ENCODE measurements around the gene MCC. TPM values are rescaled to one million over a fixed set of nuclear protein-coding genes. Genes with fewer than 3 reads are reported as not detected.

Gene MCC
- total RNA-seq, 1 donor from 2014 or later: 33.9 TPM

- no peak for DNase-seq (ENCODE audit: low spot score in 2 of 2, unreplicated experiment in 2 of 2)
- H3K36me3 Mint-ChIP-seq: peaks cover 3% of the 10 kb centered on the region
These were observed 224.7 kb downstream of the MCC start for GRCh38 chr5:113263545-113263944.

GRCh38 chr5:113262674-113263073, 225.6 kb downstream of the MCC start:
- no peak for TF ChIP-seq CTCF (IDR thresholded peaks at IDR 0.05; ENCODE audit: unreplicated experiment)
- no peak overlapping the region for H3K27ac Mint-ChIP-seq
- no peaks in the 10 kb centered on the region for H3K27me3 Mint-ChIP-seq (ENCODE audit: low read depth)
- no peak for DNase-seq (ENCODE audit: low spot score in 2 of 2, unreplicated experiment in 2 of 2)
- H3K4me1 Mint-ChIP-seq: peaks cover 23% of the 10 kb centered on the region
- H3K9me3 Mint-ChIP-seq: no peaks in the 10 kb centered on the region
- H3K36me3 Mint-ChIP-seq: no peaks in the 10 kb centered on the region
- H3K4me3 Mint-ChIP-seq: no peak overlapping the region

More at GRCh38 chr5:113263545-113263944, 224.7 kb downstream of the MCC start:
- Mint-ChIP-seq H3K27ac (no peak overlapping the region), H3K4me1 (peaks cover 28% of the 10 kb centered on the region), H3K27me3 (ENCODE audit: low read depth) (no peaks in the 10 kb centered on the region), H3K9me3 (no peaks in the 10 kb centered on the region), H3K4me3 (no peak overlapping the region)
- TF ChIP-seq CTCF (IDR thresholded peaks at IDR 0.05; ENCODE audit: unreplicated experiment): no peak

GRCh38 chr5:113259034-113259433, 229.2 kb downstream of the MCC start:
- H3K36me3 Mint-ChIP-seq: no peaks in the 10 kb centered on the region
- peaks cover 27% of the 10 kb centered on the region for H3K4me1 Mint-ChIP-seq
- H3K9me3 Mint-ChIP-seq: no peaks in the 10 kb centered on the region
- H3K4me3 Mint-ChIP-seq: no peak overlapping the region
- H3K27me3 Mint-ChIP-seq (ENCODE audit: low read depth): no peaks in the 10 kb centered on the region
- no peak for DNase-seq (ENCODE audit: low spot score in 2 of 2, unreplicated experiment in 2 of 2)
- no peak for TF ChIP-seq CTCF (IDR thresholded peaks at IDR 0.05; ENCODE audit: unreplicated experiment)
- H3K27ac Mint-ChIP-seq: no peak overlapping the region

GRCh38 chr5:113257545-113257944, 230.7 kb downstream of the MCC start:
- H3K4me1 Mint-ChIP-seq: peaks cover 16% of the 10 kb centered on the region

GRCh38 chr5:113256671-113257452, 231.4 kb downstream of the MCC start:
- no peak for DNase-seq (ENCODE audit: low spot score in 2 of 2, unreplicated experiment in 2 of 2)
- Mint-ChIP-seq H3K27me3 (ENCODE audit: low read depth) (no peaks in the 10 kb centered on the region), H3K36me3 (no peaks in the 10 kb centered on the region), H3K27ac (no peak overlapping the region), H3K4me3 (no peak overlapping the region), H3K9me3 (no peaks in the 10 kb centered on the region), H3K4me1 (peaks cover 20% of the 10 kb centered on the region)
- no peak for TF ChIP-seq CTCF (IDR thresholded peaks at IDR 0.05; ENCODE audit: unreplicated experiment)

More at GRCh38 chr5:113257545-113257944, 230.7 kb downstream of the MCC start:
- DNase-seq (ENCODE audit: low spot score in 2 of 2, unreplicated experiment in 2 of 2): no peak
- no peaks in the 10 kb centered on the region for H3K9me3 Mint-ChIP-seq
- no peaks in the 10 kb centered on the region for H3K27me3 Mint-ChIP-seq (ENCODE audit: low read depth)
- no peak overlapping the region for H3K27ac Mint-ChIP-seq
- no peaks in the 10 kb centered on the region for H3K36me3 Mint-ChIP-seq
- H3K4me3 Mint-ChIP-seq: no peak overlapping the region
- no peak for TF ChIP-seq CTCF (IDR thresholded peaks at IDR 0.05; ENCODE audit: unreplicated experiment)

Data from mesothelial cell of epicardium (in vitro differentiated cells).